Lower lobe of right lung (tissue), 2 donors: ENCODE results near the gene PLEKHA5. TPM values are rescaled to one million over a fixed set of nuclear protein-coding genes. Genes with fewer than 3 reads are reported as not detected.

Source experiments
- ATAC-seq, 2 donors: fragments of 200-7000 bp; cut with Tn5 transposase; one replicate each; pipeline ENCODE4 v1.9.1; 2020 to 2022; ENCODE audit warnings: mild to moderate bottlenecking in 2 of 2, moderate library complexity in 2 of 2
- DNase-seq: peaks from one replicate; pipeline ENCODE4 v3.0.0-alpha.2; 2020
- H3K27ac ChIP-seq: fragments of 200-600 bp; one replicate; pipeline ENCODE4 v1.8.0; 2022
- H3K27me3 ChIP-seq: fragments of 200-600 bp; one replicate; pipeline ENCODE4 v1.8.0; 2022; ENCODE audit warnings: low read depth
- H3K36me3 ChIP-seq: fragments of 200-600 bp; one replicate; pipeline ENCODE4 v1.8.0; 2022; ENCODE audit warnings: mild to moderate bottlenecking
- H3K4me1 ChIP-seq: fragments of 200-600 bp; one replicate; pipeline ENCODE4 v1.8.0; 2022
- H3K4me3 ChIP-seq: fragments of 200-600 bp; one replicate; pipeline ENCODE4 v1.8.0; 2022; ENCODE audit warnings: mild to moderate bottlenecking
- H3K9me3 ChIP-seq: fragments of 200-600 bp; one replicate; pipeline ENCODE4 v1.8.0; 2022
- CTCF ChIP-seq: fragments of 200-600 bp; IDR thresholded peaks from one replicate; pipeline ENCODE4 v1.8.0; 2022; ENCODE audit warnings: antibody characterized with exemption, mild to moderate bottlenecking
- intact Hi-C: fragments of 100-400 bp; cut with DNase I; formaldehyde crosslinking; loops from one replicate; pipeline ENCODE4 v1.11.0; 2022
- total RNA-seq: library from RNA; stranded (reverse); fragmentation: NEBNext Ultra II Directional; extraction: Animal tissue kit (Norgen Biotek cat#: 25700); gene quantifications from one replicate; pipeline ENCODE4 v1.2.1, GENCODE V29; 2021
- donor health status: DM: no; HTN: yes; CAD: no; lungs with severe emphysema.

The PLEKHA5 gene
- total RNA-seq, 1 donor from 2014 or later = 29.2 TPM

- intact Hi-C loops = no loop called here
- DNase-seq = no peak
- H3K36me3 ChIP-seq = no peaks in the 10 kb centered on the region
- no peaks in the 10 kb centered on the region for H3K9me3 ChIP-seq
- no peak overlapping the region for H3K4me3 ChIP-seq
- no peaks in the 10 kb centered on the region for H3K4me1 ChIP-seq
- no peak overlapping the region for H3K27ac ChIP-seq
- H3K27me3 ChIP-seq = no peaks in the 10 kb centered on the region
- ATAC-seq = no peak
- no peak for TF ChIP-seq CTCF
These were observed 289.6 kb downstream of the PLEKHA5 start for GRCh38 chr12:19419086-19419485.

GRCh38 chr12:19421503-19422282 is 292.2 kb downstream of the PLEKHA5 start:
- DNase-seq = no peak
- Histone ChIP-seq H3K4me1 (no peaks in the 10 kb centered on the region), H3K9me3 (no peaks in the 10 kb centered on the region), H3K27me3 (no peaks in the 10 kb centered on the region), H3K36me3 (no peaks in the 10 kb centered on the region), H3K27ac (no peak overlapping the region), H3K4me3 (no peak overlapping the region)
- TF ChIP-seq CTCF = no peak
- ATAC-seq = no peak
- intact Hi-C loops = no loop called here

- intact Hi-C loops = no loop called here
- ATAC-seq = no peak
- no peak overlapping the region for H3K4me3 ChIP-seq
- no peaks in the 10 kb centered on the region for H3K4me1 ChIP-seq
- H3K36me3 ChIP-seq = no peaks in the 10 kb centered on the region
- no peaks in the 10 kb centered on the region for H3K9me3 ChIP-seq
- H3K27ac ChIP-seq = no peak overlapping the region
- DNase-seq = no peak
- TF ChIP-seq CTCF = no peak
- H3K27me3 ChIP-seq = no peaks in the 10 kb centered on the region
These were observed 293.8 kb downstream of the PLEKHA5 start for GRCh38 chr12:19423166-19423930.
